ENCODE measurements around the gene SNRK. TPM values are rescaled to one million over a fixed set of nuclear protein-coding genes. Genes with fewer than 3 reads are reported as not detected.

Gene SNRK
- total RNA-seq, 1 experiment from 2014 or later = 11.8 TPM

GRCh38 chr3:43345877-43346276 lies 59.5 kb downstream of the SNRK start:
- Mint-ChIP-seq H3K27ac (no peak overlapping the region), H3K27me3 (ENCODE audit: low read depth) (no peaks in the 10 kb centered on the region; the same call in 1 of the 2 replicates), H3K4me3 (no peak overlapping the region), H3K9me3 (no peaks in the 10 kb centered on the region), H3K4me1 (peaks cover 39% of the 10 kb centered on the region), H3K36me3 (peaks cover 29% of the 10 kb centered on the region)
- TF ChIP-seq USF1 (CRISPR knock-in tag; IDR thresholded peaks at IDR 0.05) = no peak
- no peak for TF ChIP-seq ZNF263 (CRISPR knock-in tag; IDR thresholded peaks at IDR 0.05; ENCODE audit: low read depth)
- ATAC-seq = peak; percentile 33; the same call in 1 of the 2 replicates
- CTCF ChIA-PET = no interaction called here
- POLR2A ChIA-PET = no interaction called here
- no peak for DNase-seq (ENCODE audit: low spot score)

- CTCF ChIA-PET = no interaction called here
- TF ChIP-seq ZMAT4 (CRISPR knock-in tag; IDR thresholded peaks at IDR 0.05) = no peak
- H3K9me3 Mint-ChIP-seq = no peaks in the 10 kb centered on the region
- H3K4me3 Mint-ChIP-seq = no peak overlapping the region
- H3K4me1 Mint-ChIP-seq = peaks cover 37% of the 10 kb centered on the region
- ATAC-seq = no peak
- no peak overlapping the region for H3K27ac Mint-ChIP-seq
- POLR2A ChIA-PET = no interaction called here
- peaks cover 23% of the 10 kb centered on the region for H3K36me3 Mint-ChIP-seq
- H3K27me3 Mint-ChIP-seq (ENCODE audit: low read depth) = peaks cover 7% of the 10 kb centered on the region
- no peak for DNase-seq (ENCODE audit: low spot score)
Measured at GRCh38 chr3:43346978-43347749, 60.8 kb downstream of the SNRK start.

- TF ChIP-seq ZNF219 (CRISPR knock-in tag; IDR thresholded peaks at IDR 0.05; ENCODE audit: borderline replicate concordance) (no peak), E2F5 (CRISPR knock-in tag; IDR thresholded peaks at IDR 0.05) (no peak), ATF2 (CRISPR knock-in tag; IDR thresholded peaks at IDR 0.05; ENCODE audit: borderline replicate concordance, low read depth) (no peak), ZNF416 (CRISPR knock-in tag; IDR thresholded peaks at IDR 0.05) (no peak), ZNF425 (CRISPR knock-in tag; conservative IDR thresholded peaks at IDR 0.05) (no peak)
- no peak for DNase-seq (ENCODE audit: low spot score)
- ATAC-seq = no peak
- Mint-ChIP-seq H3K4me1 (peaks cover 31% of the 10 kb centered on the region), H3K9me3 (no peaks in the 10 kb centered on the region), H3K4me3 (no peak overlapping the region), H3K36me3 (peaks cover 19% of the 10 kb centered on the region), H3K27ac (no peak overlapping the region), H3K27me3 (ENCODE audit: low read depth) (peaks cover 13% of the 10 kb centered on the region)
- CTCF ChIA-PET = no interaction called here
- POLR2A ChIA-PET = no interaction called here
Measured at GRCh38 chr3:43347774-43348173, 61.4 kb downstream of the SNRK start.

- H3K36me3 Mint-ChIP-seq = peaks cover 19% of the 10 kb centered on the region
- TF ChIP-seq JAZF1 (CRISPR knock-in tag; IDR thresholded peaks at IDR 0.05) (no peak), FOXP4 (CRISPR knock-in tag; IDR thresholded peaks at IDR 0.05) (no peak), ZNF121 (CRISPR knock-in tag; IDR thresholded peaks at IDR 0.05) (no peak), ZNF263 (CRISPR knock-in tag; IDR thresholded peaks at IDR 0.05; ENCODE audit: low read depth) (no peak), JUN (CRISPR knock-in tag; IDR thresholded peaks at IDR 0.05) (no peak), GRHL2 (CRISPR knock-in tag; IDR thresholded peaks at IDR 0.05; ENCODE audit: insufficient replicate concordance, severe bottlenecking) (no peak), ZNF423 (CRISPR knock-in tag; IDR thresholded peaks at IDR 0.05) (no peak), EMX1 (CRISPR knock-in tag; IDR thresholded peaks at IDR 0.05) (no peak), ZNF138 (CRISPR knock-in tag; conservative IDR thresholded peaks at IDR 0.05) (no peak), FOXP1 (CRISPR knock-in tag; IDR thresholded peaks at IDR 0.05; ENCODE audit: borderline replicate concordance) (no peak)
Measured at GRCh38 chr3:43348350-43348749, 62.0 kb downstream of the SNRK start.

More at GRCh38 chr3:43348350-43348749, 62.0 kb downstream of the SNRK start:
- ChIA-PET CTCF (no interaction called here), POLR2A (no interaction called here)
- no peak for DNase-seq (ENCODE audit: low spot score)
- peaks cover 25% of the 10 kb centered on the region for H3K4me1 Mint-ChIP-seq
- no peak overlapping the region for H3K4me3 Mint-ChIP-seq
- peaks cover 13% of the 10 kb centered on the region for H3K27me3 Mint-ChIP-seq (ENCODE audit: low read depth)
- ATAC-seq = no peak
- no peak overlapping the region for H3K27ac Mint-ChIP-seq
- H3K9me3 Mint-ChIP-seq = peaks cover 1% of the 10 kb centered on the region; the same call in 1 of the 2 replicates

All from WTC11 (cell line).